Epithelial cell of proximal tubule (primary cell): Measurements from ENCODE around the gene MAP7. TPM values are rescaled to one million over a fixed set of nuclear protein-coding genes. Genes with fewer than 3 reads are reported as not detected.
A peak's percentile ranks its signal among the peaks of the same experiment; 100 is the strongest.

Experiments
- DNase-seq: peaks from one replicate; pipeline ENCODE4 v3.0.0-alpha.2; 2011; ENCODE audit warnings: low read depth
- H3K4me3 ChIP-seq: 2 replicates; pipeline ENCODE4 v1.5.1; 2011; ENCODE audit warnings: low read depth, mild to moderate bottlenecking, low read length
- total RNA-seq: library from RNA; depleted of rRNA; stranded (reverse); fragments of >200 nt; gene quantifications from 2 replicates; pipeline ENCODE4 v1.2.3, GENCODE V29; 2015
- TF ChIP-seq, protein P1 (sequence below): conservative IDR thresholded peaks from 2 replicates; pipeline ENCODE4 v1.5.1; 2012; ENCODE audit warnings: low read depth, mild to moderate bottlenecking, low read length

Gene MAP7
- total RNA-seq, 1 donor from 2014 or later = 16.1 TPM

DNA sequence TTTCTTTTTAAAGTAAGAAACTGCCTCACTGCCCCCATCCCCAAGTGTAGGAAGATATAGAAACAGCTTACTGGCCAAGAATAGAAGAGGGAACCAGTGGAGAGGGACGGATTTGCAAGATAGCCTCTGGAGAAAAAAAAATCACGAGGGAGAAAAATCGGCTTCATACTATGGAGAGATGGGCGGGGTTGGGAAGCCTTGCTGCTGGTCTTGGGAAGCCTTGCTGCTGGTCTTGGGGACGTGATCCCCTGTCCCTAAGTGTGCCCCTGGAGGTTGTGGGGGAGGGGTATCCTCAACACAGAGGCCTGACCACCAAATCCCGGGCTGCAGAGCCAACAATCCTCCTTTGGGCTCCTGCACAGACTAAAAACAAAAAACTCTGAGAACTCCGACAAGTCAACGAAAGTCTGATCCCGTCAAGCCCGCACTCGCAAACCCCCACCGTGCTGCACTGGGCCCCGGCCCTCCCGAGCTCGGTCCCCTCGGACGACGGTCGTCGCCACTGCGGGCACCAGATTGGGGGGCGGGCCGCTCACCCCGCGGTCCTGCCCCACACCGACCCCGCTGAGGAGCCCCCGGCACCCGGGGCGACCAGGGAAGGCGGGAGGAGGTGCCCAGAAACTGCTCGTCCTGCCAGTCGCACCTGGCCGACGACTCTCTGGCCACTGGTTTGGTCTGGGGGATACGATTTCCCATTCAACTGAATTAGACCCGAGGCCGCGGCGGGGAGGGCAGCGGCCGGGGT lies 750 bp downstream of the MAP7 start:
- H3K4me3 ChIP-seq = peak overlapping the region; percentile 93
- TF ChIP-seq, protein P1, sequence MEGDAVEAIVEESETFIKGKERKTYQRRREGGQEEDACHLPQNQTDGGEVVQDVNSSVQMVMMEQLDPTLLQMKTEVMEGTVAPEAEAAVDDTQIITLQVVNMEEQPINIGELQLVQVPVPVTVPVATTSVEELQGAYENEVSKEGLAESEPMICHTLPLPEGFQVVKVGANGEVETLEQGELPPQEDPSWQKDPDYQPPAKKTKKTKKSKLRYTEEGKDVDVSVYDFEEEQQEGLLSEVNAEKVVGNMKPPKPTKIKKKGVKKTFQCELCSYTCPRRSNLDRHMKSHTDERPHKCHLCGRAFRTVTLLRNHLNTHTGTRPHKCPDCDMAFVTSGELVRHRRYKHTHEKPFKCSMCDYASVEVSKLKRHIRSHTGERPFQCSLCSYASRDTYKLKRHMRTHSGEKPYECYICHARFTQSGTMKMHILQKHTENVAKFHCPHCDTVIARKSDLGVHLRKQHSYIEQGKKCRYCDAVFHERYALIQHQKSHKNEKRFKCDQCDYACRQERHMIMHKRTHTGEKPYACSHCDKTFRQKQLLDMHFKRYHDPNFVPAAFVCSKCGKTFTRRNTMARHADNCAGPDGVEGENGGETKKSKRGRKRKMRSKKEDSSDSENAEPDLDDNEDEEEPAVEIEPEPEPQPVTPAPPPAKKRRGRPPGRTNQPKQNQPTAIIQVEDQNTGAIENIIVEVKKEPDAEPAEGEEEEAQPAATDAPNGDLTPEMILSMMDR = no peak
- DNase-seq = no peak

DNA sequence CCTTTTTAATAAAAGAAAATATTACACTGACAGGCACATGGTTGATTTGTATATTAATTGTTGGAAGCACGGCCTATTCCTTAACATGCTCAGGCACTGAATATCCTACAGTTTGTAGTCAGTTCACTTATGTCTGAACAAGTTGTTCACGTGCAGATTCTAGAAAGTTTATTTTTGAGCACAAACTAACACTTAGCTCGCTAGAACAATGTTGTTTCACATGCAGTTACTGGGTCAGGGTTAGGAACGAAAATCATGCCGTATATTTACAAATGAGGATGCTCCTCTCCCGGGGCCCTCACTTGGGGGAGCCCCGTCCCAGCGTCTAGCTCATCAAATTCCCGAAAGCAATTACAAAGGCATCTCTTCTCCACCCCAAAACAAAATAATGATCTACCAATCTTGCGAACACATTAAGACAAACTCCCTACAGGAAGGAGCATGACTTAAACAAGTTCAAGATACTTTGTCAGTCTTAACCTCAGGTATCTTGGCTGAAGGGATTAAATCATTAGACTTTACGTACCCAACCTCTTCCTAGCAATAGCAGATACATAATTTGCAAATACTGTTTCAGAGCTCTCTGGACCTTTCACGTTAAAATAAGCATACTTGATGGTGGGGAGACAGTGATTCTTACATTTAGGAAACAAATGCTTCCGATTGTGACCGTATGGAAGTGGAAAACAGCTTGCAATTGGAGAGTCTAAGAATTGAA lies 1.5 kb downstream of the MAP7 start:
- H3K4me3 ChIP-seq = peak overlapping the region; percentile 93
- TF ChIP-seq, protein P1 = no peak
- no peak for DNase-seq

GRCh38 chr6:136547871-136548270 lies 2.4 kb downstream of the MAP7 start:
- DNase-seq = no peak
- no peak overlapping the region for H3K4me3 ChIP-seq
- TF ChIP-seq, protein P1 = no peak

- no peak for DNase-seq
- TF ChIP-seq, protein P1 = peak; percentile 91
These were observed 2.9 kb downstream of the MAP7 start for GRCh38 chr6:136547336-136547735.

GRCh38 chr6:136546331-136546730 lies 3.9 kb downstream of the MAP7 start:
- DNase-seq = no peak
- TF ChIP-seq, protein P1 = no peak
- H3K4me3 ChIP-seq = no peak overlapping the region

More at GRCh38 chr6:136547336-136547735, 2.9 kb downstream of the MAP7 start:
- H3K4me3 ChIP-seq = no peak overlapping the region

- no peak overlapping the region for H3K4me3 ChIP-seq
- DNase-seq = no peak
- TF ChIP-seq, protein P1 = no peak
These were observed 5.9 kb downstream of the MAP7 start for GRCh38 chr6:136544326-136544725.
